WTC11 (cell line): Measurements from ENCODE around the gene ASZ1.

Experiments
- FOXJ3 ChIP-seq: sonication (generic); formaldehyde crosslinking; IDR thresholded peaks from 2 replicates; pipeline ENCODE4 v1.9.0; 2021; ENCODE audit warnings: missing genetic modification reagents, mild to moderate bottlenecking, borderline replicate concordance
- KAT7 ChIP-seq: sonication (generic); formaldehyde crosslinking; IDR thresholded peaks from 2 replicates; pipeline ENCODE4 v1.8.1; 2023; ENCODE audit warnings: missing genetic modification reagents, mild to moderate bottlenecking, borderline replicate concordance
- MXD4 ChIP-seq: fragments of 250-450 bp; sonication (Bioruptor Pico); IDR thresholded peaks from 2 replicates; pipeline ENCODE4 v1.8.0; 2021; ENCODE audit warnings: mild to moderate bottlenecking, moderate library complexity, borderline replicate concordance
- NFE2L1 ChIP-seq: sonication (generic); formaldehyde crosslinking; IDR thresholded peaks from 2 replicates; pipeline ENCODE4 v1.8.1; 2023; ENCODE audit warnings: missing genetic modification reagents
- NFYB ChIP-seq: sonication (generic); formaldehyde crosslinking; conservative IDR thresholded peaks from 2 replicates; pipeline ENCODE4 v1.8.0; 2022; ENCODE audit warnings: low read depth, missing genetic modification reagents
- TCF7 ChIP-seq: sonication (generic); formaldehyde crosslinking; IDR thresholded peaks from 2 replicates; pipeline ENCODE4 v1.8.0; 2022; ENCODE audit warnings: mild to moderate bottlenecking, low read depth, missing genetic modification reagents, moderate library complexity
- TF ChIP-seq, protein P1 (sequence below): fragments of 200-600 bp; IDR thresholded peaks from 2 replicates; pipeline ENCODE4 v1.8.0; 2022; ENCODE audit warnings: antibody characterized with exemption
- TF ChIP-seq, protein P2 (sequence below): fragments of 250-450 bp; sonication (Bioruptor Pico); conservative IDR thresholded peaks from 2 replicates; pipeline ENCODE4 v1.9.0; 2021; ENCODE audit warnings: mild to moderate bottlenecking
- TF ChIP-seq, protein P3 (sequence below): sonication (generic); formaldehyde crosslinking; IDR thresholded peaks from 2 replicates; pipeline ENCODE4 v1.8.1; 2023; ENCODE audit warnings: mild to moderate bottlenecking, moderate library complexity, missing genetic modification reagents
- TF ChIP-seq, protein P4 (sequence below): sonication (generic); formaldehyde crosslinking; IDR thresholded peaks from 2 replicates; pipeline ENCODE4 v1.8.1; 2023; ENCODE audit warnings: mild to moderate bottlenecking, missing genetic modification reagents, moderate library complexity
- TF ChIP-seq, protein P5 (sequence below): sonication (generic); formaldehyde crosslinking; IDR thresholded peaks from 2 replicates; pipeline ENCODE4 v1.8.0; 2022; ENCODE audit warnings: mild to moderate bottlenecking, missing genetic modification reagents

DNA sequence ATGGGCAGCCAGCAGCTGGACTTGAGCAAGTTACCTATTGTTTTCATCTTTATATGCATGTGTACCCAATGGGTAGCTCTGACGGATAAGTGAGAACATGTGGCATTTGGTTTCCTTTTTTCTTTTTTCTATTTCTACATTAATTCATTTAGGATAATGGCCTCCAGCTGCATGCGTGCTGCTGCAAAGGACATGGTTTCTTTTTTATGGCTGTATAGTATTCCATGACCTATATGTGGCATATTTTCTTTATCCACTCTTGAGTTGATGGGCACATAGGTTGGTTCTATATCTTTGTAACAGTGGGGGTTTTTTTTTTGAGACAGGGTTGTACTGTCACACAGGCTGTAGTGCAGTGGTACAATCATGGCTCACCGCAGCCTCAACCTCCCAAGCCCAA is 37.4 kb downstream of the ASZ1 start:
- no peak for TF ChIP-seq KAT7
- TF ChIP-seq, protein P1, sequence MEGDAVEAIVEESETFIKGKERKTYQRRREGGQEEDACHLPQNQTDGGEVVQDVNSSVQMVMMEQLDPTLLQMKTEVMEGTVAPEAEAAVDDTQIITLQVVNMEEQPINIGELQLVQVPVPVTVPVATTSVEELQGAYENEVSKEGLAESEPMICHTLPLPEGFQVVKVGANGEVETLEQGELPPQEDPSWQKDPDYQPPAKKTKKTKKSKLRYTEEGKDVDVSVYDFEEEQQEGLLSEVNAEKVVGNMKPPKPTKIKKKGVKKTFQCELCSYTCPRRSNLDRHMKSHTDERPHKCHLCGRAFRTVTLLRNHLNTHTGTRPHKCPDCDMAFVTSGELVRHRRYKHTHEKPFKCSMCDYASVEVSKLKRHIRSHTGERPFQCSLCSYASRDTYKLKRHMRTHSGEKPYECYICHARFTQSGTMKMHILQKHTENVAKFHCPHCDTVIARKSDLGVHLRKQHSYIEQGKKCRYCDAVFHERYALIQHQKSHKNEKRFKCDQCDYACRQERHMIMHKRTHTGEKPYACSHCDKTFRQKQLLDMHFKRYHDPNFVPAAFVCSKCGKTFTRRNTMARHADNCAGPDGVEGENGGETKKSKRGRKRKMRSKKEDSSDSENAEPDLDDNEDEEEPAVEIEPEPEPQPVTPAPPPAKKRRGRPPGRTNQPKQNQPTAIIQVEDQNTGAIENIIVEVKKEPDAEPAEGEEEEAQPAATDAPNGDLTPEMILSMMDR, result no peak
- TF ChIP-seq, protein P2, sequence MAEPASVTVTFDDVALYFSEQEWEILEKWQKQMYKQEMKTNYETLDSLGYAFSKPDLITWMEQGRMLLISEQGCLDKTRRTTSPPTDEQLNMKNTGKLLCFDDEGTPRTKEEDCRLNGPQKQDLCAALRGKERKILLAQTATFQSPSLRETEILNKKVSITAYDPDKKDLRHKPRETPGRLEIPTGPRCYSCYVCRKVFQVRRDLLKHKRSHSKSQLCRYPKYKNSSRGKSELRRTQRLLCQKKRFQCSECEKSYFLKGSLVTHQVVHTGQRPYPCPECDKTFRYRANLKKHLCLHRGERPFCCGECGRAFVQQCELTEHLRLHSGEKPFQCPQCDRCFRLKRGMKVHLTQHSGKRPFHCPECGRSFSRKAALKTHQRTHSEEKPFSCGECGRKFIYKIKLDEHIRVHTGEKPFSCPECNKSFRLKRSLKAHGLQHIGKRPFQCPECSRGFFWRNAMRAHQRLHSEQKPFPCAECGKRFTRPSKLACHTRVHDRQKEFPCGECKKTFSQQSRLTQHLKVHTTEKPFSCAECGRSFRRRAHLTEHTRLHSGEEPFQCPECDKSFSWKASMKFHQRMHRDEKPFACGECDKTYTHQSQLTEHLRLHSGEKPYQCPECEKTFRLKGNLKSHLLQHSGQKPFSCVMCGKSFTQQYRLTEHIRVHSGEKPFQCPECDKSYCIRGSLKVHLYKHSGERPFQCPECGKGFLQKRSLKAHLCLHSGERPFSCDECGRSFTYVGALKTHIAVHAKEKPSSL (CRISPR knock-in tag), result no peak
- TF ChIP-seq, protein P3, sequence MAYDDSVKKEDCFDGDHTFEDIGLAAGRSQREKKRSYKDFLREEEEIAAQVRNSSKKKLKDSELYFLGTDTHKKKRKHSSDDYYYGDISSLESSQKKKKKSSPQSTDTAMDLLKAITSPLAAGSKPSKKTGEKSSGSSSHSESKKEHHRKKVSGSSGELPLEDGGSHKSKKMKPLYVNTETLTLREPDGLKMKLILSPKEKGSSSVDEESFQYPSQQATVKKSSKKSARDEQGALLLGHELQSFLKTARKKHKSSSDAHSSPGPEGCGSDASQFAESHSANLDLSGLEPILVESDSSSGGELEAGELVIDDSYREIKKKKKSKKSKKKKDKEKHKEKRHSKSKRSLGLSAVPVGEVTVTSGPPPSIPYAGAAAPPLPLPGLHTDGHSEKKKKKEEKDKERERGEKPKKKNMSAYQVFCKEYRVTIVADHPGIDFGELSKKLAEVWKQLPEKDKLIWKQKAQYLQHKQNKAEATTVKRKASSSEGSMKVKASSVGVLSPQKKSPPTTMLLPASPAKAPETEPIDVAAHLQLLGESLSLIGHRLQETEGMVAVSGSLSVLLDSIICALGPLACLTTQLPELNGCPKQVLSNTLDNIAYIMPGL, result no peak
- TF ChIP-seq NFYB, result no peak
- TF ChIP-seq MXD4 (CRISPR knock-in tag), result no peak
- no peak for TF ChIP-seq TCF7
- TF ChIP-seq, protein P4, sequence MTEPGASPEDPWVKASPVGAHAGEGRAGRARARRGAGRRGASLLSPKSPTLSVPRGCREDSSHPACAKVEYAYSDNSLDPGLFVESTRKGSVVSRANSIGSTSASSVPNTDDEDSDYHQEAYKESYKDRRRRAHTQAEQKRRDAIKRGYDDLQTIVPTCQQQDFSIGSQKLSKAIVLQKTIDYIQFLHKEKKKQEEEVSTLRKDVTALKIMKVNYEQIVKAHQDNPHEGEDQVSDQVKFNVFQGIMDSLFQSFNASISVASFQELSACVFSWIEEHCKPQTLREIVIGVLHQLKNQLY, result no peak
- TF ChIP-seq NFE2L1 (CRISPR knock-in tag), result no peak
- no peak for TF ChIP-seq FOXJ3 (CRISPR knock-in tag)
- TF ChIP-seq, protein P5, sequence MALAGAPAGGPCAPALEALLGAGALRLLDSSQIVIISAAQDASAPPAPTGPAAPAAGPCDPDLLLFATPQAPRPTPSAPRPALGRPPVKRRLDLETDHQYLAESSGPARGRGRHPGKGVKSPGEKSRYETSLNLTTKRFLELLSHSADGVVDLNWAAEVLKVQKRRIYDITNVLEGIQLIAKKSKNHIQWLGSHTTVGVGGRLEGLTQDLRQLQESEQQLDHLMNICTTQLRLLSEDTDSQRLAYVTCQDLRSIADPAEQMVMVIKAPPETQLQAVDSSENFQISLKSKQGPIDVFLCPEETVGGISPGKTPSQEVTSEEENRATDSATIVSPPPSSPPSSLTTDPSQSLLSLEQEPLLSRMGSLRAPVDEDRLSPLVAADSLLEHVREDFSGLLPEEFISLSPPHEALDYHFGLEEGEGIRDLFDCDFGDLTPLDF (CRISPR knock-in tag), result no peak
